ENCODE data around the gene SLC2A11.
"Not testable (repeated sequence)": the region's sequence is repeated elsewhere in the genome, so short reads cannot be mapped to it uniquely, and the experiment has no call there.

SLC2A11 gene

GRCh38 chr22:23903328-23903971, 45.8 kb downstream of the SLC2A11 start:
- no peak overlapping the region for H3K4me3 ChIP-seq (ENCODE audit: low read depth, low read length)
- DNase-seq (ENCODE audit: low read depth) = no peak
- TF ChIP-seq CTCF (IDR thresholded peaks at IDR 0.05; ENCODE audit: low read depth, low read length, missing control alignments) = no peak

- TF ChIP-seq CTCF (IDR thresholded peaks at IDR 0.05; ENCODE audit: low read depth, low read length, missing control alignments) = no peak
- DNase-seq (ENCODE audit: low read depth) = no peak
- no peak overlapping the region for H3K4me3 ChIP-seq (ENCODE audit: low read depth, low read length)
Measured at GRCh38 chr22:23904573-23905254, 47.0 kb downstream of the SLC2A11 start.

GRCh38 chr22:23906641-23907040, 49.0 kb downstream of the SLC2A11 start:
- no peak for DNase-seq (ENCODE audit: low read depth)
- no peak for TF ChIP-seq CTCF (IDR thresholded peaks at IDR 0.05; ENCODE audit: low read depth, low read length, missing control alignments)
- no peak overlapping the region for H3K4me3 ChIP-seq (ENCODE audit: low read depth, low read length)

GRCh38 chr22:23907423-23907822, 49.7 kb downstream of the SLC2A11 start:
- not testable (repeated sequence) for H3K4me3 ChIP-seq (ENCODE audit: low read depth, low read length); DNase-seq (ENCODE audit: low read depth)

- DNase-seq (ENCODE audit: low read depth) = no peak
- no peak for TF ChIP-seq CTCF (IDR thresholded peaks at IDR 0.05; ENCODE audit: low read depth, low read length, missing control alignments)
- H3K4me3 ChIP-seq (ENCODE audit: low read depth, low read length) = no peak overlapping the region
Measured at GRCh38 chr22:23908587-23909205, 51.0 kb downstream of the SLC2A11 start.

- no peak for DNase-seq (ENCODE audit: low read depth)
- TF ChIP-seq CTCF (IDR thresholded peaks at IDR 0.05; ENCODE audit: low read depth, low read length, missing control alignments) = no peak
- no peak overlapping the region for H3K4me3 ChIP-seq (ENCODE audit: low read depth, low read length)
Measured at GRCh38 chr22:23909296-23909898, 51.7 kb downstream of the SLC2A11 start.

- DNase-seq (ENCODE audit: low read depth) = no peak
- no peak overlapping the region for H3K4me3 ChIP-seq (ENCODE audit: low read depth, low read length)
- no peak for TF ChIP-seq CTCF (IDR thresholded peaks at IDR 0.05; ENCODE audit: low read depth, low read length, missing control alignments)
Measured at GRCh38 chr22:23910496-23911190, 53.0 kb downstream of the SLC2A11 start.
